HepG2 (cell line): ENCODE results near the gene GLIS1. TPM values are rescaled to one million over a fixed set of nuclear protein-coding genes. Genes with fewer than 3 reads are reported as not detected.

Experiments used
- ATAC-seq: fragments of 200-7000 bp; cut with Tn5 transposase; 3 replicates; pipeline ENCODE4 v1.9.1; 2020; ENCODE audit warnings: mild to moderate bottlenecking, moderate library complexity
- BruUV-seq: library from RNA; stranded (reverse); fragments of 400-500 nt; replicated peaks from 2 replicates; lab custom pipeline; 2021; lab: Mats Ljungman, UMichigan
- CTCF ChIA-PET: fragments of 300-600 bp; formaldehyde crosslinking; extraction: SDS; loops from one replicate; lab custom pipeline; 2021; ENCODE audit warnings: low total read pairs, inconsistent platforms, low intra/inter-chr PET ratio; lab: Yijun Ruan, JAX
- POLR2A ChIA-PET: fragments of 350-600 bp; sonication (Branson Sonifier 250); formaldehyde crosslinking; loops from one replicate; lab custom pipeline; 2020; ENCODE audit warnings: antibody characterized with exemption, inconsistent platforms; lab: Yijun Ruan, JAX
- DNase-seq: peaks from one replicate; pipeline ENCODE4 v3.0.0-alpha.2; 2015; ENCODE audit warnings: low spot score
- FAIRE-seq: peaks from 3 replicates; lab custom pipeline; 2011; peaks lifted over from hg19 to GRCh38; lab: Jason Lieb, UNC
- H2AFZ ChIP-seq: one replicate; pipeline ENCODE4 v1.6.1; 2011; ENCODE audit warnings: low read length, inconsistent platforms
- H3K27ac ChIP-seq: fragments of 300-600 bp; 3 replicates; pipeline ENCODE4 v1.8.0; 2011; ENCODE audit warnings: mixed run types, mild to moderate bottlenecking, mixed read lengths, low read length, inconsistent platforms; ENCODE audit not compliant: insufficient read depth; ENCODE audit errors: extremely low read length
- H3K27me3 ChIP-seq, 2 experiments: fragments of 200-600 bp in 1 of 2; 2 replicates in 1 of 2; 3 replicates in 1 of 2; pipeline versions ENCODE4 v1.6.0 to v1.8.0; 2011; ENCODE audit warnings: low read length in 2 of 2, mild to moderate bottlenecking in 2 of 2, moderate library complexity in 2 of 2, inconsistent platforms in 1 of 2; ENCODE audit not compliant: insufficient read depth in 2 of 2, control insufficient read depth in 1 of 2
- H3K36me3 ChIP-seq, 2 experiments: fragments of 200-600 bp in 1 of 2; replicated peaks in 1 of 2; 2 replicates in 1 of 2; 3 replicates in 1 of 2; pipeline versions ENCODE4 v1.5.1 to v1.8.0; 2011; ENCODE audit warnings: low read length in 2 of 2, inconsistent platforms in 1 of 2; ENCODE audit not compliant: insufficient read depth in 2 of 2, control insufficient read depth in 1 of 2
- H3K4me1 ChIP-seq: 2 replicates; pipeline ENCODE4 v1.5.1; 2012; ENCODE audit warnings: low read length, inconsistent platforms; ENCODE audit not compliant: insufficient read depth
- H3K4me2 ChIP-seq: 2 replicates; pipeline ENCODE4 v1.6.0; 2011; ENCODE audit warnings: low read depth, low read length, inconsistent platforms
- H3K4me3 ChIP-seq, 3 experiments: fragments of 200-600 bp in 1 of 3; sonication (generic), shearing (Covaris generic) in 1 of 3; replicated peaks in 1 of 3; 2 replicates each; pipeline ENCODE4 v1.5.1; 2011 to 2016; ENCODE audit warnings: low read length in 3 of 3, inconsistent platforms in 2 of 3, low read depth in 2 of 3, mild to moderate bottlenecking in 2 of 3, control low read depth in 1 of 3, mixed read lengths in 1 of 3; ENCODE audit not compliant: insufficient read depth in 1 of 3
- H3K79me2 ChIP-seq: one replicate; pipeline ENCODE4 v1.6.1; 2011; ENCODE audit warnings: low read length, inconsistent platforms; ENCODE audit not compliant: insufficient read depth
- H3K9ac ChIP-seq: 2 replicates; pipeline ENCODE4 v1.6.0; 2011; ENCODE audit warnings: mild to moderate bottlenecking, low read depth, low read length, inconsistent platforms; ENCODE audit not compliant: insufficient read depth
- H3K9me3 ChIP-seq: 2 replicates; pipeline ENCODE4 v1.5.1; 2012; ENCODE audit warnings: mild to moderate bottlenecking, low read length
- H4K20me1 ChIP-seq: 2 replicates; pipeline ENCODE4 v1.6.0; 2011; ENCODE audit warnings: inconsistent platforms, mild to moderate bottlenecking, low read length, moderate library complexity; ENCODE audit not compliant: insufficient read depth
- IRF2 ChIP-seq: IDR thresholded peaks from 2 replicates; pipeline ENCODE4 v1.6.1; 2018; ENCODE audit warnings: missing genetic modification reagents, missing compliant biosample characterization
- POLR2A ChIP-seq, 2 experiments: IDR thresholded peaks; 2 replicates each; pipeline ENCODE4 v1.6.1; 2011; ENCODE audit warnings: low read depth in 2 of 2, low read length in 2 of 2, mild to moderate bottlenecking in 1 of 2, moderate library complexity in 1 of 2; ENCODE audit not compliant: insufficient read depth in 1 of 2
- SRY ChIP-seq: sonication (generic); formaldehyde crosslinking; IDR thresholded peaks from 2 replicates; pipeline ENCODE4 v1.8.0; 2022; ENCODE audit warnings: mild to moderate bottlenecking, missing genetic modification reagents
- ZNF234 ChIP-seq: sonication (generic); formaldehyde crosslinking; conservative IDR thresholded peaks from 2 replicates; pipeline ENCODE4 v1.5.1; 2020; ENCODE audit warnings: mild to moderate bottlenecking, missing genetic modification reagents
- ZNF766 ChIP-seq: sonication (generic); formaldehyde crosslinking; IDR thresholded peaks from 2 replicates; pipeline ENCODE4 v1.5.0; 2020; ENCODE audit warnings: missing genetic modification reagents, borderline replicate concordance
- WGBS: methylation state at CpG from one replicate; pipeline ENCODE4 v1.1.6; 2017; ENCODE audit warnings: low lambda C conversion rate; 5-methylcytosine and 5-hydroxymethylcytosine counted together
- in situ Hi-C: cut with HindIII; loops from 2 replicates; pipeline ENCODE4 v1.10.0; 2017; ENCODE audit warnings: low pct_unique_long_range_greater_than_20kb; ENCODE audit not compliant: extremely low pct_ligation_motif_present
- intact Hi-C: fragments of 100-400 bp; cut with micrococcal nuclease; formaldehyde crosslinking; loops from one replicate; pipeline ENCODE4 v1.10.0; 2022; ENCODE audit not compliant: unreplicated experiment
- polyA plus RNA-seq, 8 experiments: library from polyadenylated mRNA; depleted of rRNA in 3 of 8; stranded (reverse) in 7 of 8; unstranded in 1 of 8; fragments of >200 nt; fragmentation: Illumina TruSeq in 4 of 8; extraction: Trizol in 4 of 8; gene quantifications; 2 replicates each; pipeline versions ENCODE4 v1.2.1 to v1.2.3, GENCODE V29; 2011 to 2016; ENCODE audit warnings: low read depth in 4 of 8, missing spikeins in 1 of 8, mixed read lengths in 1 of 8; ENCODE audit not compliant: insufficient read depth in 1 of 8
- total RNA-seq, 5 experiments: library from RNA; depleted of rRNA; stranded (reverse); fragments of >200 nt; fragmentation: Illumina TruSeq; extraction: Trizol; gene quantifications; 2 replicates each; pipeline ENCODE4 v1.2.3, GENCODE V29; 2016; ENCODE audit warnings: low read depth in 1 of 5
- TF ChIP-seq, protein P1 (sequence below): sonication (generic); formaldehyde crosslinking; IDR thresholded peaks from 2 replicates; pipeline ENCODE4 v1.5.0; 2020; ENCODE audit warnings: mild to moderate bottlenecking, missing genetic modification reagents, borderline replicate concordance
- TF ChIP-seq, protein P2 (sequence below): sonication (generic); formaldehyde crosslinking; conservative IDR thresholded peaks from 2 replicates; pipeline ENCODE4 v1.8.0; 2022; ENCODE audit warnings: low read depth, missing genetic modification reagents
- TF ChIP-seq, protein P3 (sequence below): fragments of 450-650 bp; IDR thresholded peaks from 2 replicates; pipeline ENCODE4 v1.6.1; 2016
- TF ChIP-seq, protein P4 (sequence below): sonication (generic); formaldehyde crosslinking; IDR thresholded peaks from 2 replicates; pipeline ENCODE4 v1.5.0; 2020; ENCODE audit warnings: mild to moderate bottlenecking, missing genetic modification reagents
- TF ChIP-seq, protein P5 (sequence below): sonication (generic); formaldehyde crosslinking; IDR thresholded peaks from 2 replicates; pipeline ENCODE4 v1.4.0; 2020; ENCODE audit warnings: missing genetic modification reagents

GLIS1 gene
- total and polyA plus RNA-seq, 2 of the 13 experiments (the other 11 are each of a cell fraction or from before 2014, with no cell fraction given) = 0.03 TPM; not detected in 1

DNA sequence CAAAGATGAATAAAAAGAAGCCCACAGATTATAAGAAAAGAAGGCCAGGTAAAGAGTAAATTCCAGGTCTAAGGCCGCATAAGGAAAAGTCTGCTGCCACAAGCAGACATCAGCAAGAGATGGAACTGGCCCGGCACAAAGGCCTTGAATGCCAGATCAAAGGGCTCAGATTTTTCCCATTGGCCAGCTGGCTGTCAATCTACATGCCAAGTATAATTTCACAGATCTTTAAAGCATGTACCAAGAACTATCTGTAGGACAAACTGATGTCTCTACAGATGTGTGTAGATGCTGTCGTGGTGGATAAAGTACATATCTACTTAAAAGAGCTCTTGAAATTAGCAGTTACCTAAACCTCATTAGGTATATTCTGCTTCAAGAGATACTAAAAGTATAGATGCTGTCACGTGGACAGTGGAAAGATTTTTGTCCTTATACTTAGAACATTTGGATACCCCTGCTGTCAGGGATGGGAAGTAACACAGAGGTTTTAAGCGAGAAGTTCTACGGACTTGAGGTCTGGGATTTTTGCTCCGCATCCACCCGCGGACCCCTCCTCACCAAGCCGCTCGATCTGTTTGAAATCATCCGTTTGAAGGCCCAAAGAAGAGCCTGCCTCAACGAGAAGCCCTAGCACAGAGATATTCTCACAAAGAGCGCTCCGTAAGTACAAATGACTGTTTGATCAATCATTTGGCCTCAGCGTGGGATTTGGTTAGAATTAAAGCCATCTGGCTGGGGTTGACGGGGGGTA, 10.1 kb downstream of the GLIS1 start (continued):
- TF ChIP-seq, protein P1, sequence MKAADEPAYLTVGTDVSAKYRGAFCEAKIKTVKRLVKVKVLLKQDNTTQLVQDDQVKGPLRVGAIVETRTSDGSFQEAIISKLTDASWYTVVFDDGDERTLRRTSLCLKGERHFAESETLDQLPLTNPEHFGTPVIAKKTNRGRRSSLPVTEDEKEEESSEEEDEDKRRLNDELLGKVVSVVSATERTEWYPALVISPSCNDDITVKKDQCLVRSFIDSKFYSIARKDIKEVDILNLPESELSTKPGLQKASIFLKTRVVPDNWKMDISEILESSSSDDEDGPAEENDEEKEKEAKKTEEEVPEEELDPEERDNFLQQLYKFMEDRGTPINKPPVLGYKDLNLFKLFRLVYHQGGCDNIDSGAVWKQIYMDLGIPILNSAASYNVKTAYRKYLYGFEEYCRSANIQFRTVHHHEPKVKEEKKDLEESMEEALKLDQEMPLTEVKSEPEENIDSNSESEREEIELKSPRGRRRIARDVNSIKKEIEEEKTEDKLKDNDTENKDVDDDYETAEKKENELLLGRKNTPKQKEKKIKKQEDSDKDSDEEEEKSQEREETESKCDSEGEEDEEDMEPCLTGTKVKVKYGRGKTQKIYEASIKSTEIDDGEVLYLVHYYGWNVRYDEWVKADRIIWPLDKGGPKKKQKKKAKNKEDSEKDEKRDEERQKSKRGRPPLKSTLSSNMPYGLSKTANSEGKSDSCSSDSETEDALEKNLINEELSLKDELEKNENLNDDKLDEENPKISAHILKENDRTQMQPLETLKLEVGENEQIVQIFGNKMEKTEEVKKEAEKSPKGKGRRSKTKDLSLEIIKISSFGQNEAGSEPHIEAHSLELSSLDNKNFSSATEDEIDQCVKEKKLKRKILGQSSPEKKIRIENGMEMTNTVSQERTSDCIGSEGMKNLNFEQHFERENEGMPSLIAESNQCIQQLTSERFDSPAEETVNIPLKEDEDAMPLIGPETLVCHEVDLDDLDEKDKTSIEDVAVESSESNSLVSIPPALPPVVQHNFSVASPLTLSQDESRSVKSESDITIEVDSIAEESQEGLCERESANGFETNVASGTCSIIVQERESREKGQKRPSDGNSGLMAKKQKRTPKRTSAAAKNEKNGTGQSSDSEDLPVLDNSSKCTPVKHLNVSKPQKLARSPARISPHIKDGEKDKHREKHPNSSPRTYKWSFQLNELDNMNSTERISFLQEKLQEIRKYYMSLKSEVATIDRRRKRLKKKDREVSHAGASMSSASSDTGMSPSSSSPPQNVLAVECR (CRISPR knock-in tag) = no peak
- no peak for TF ChIP-seq POLR2A (IDR thresholded peaks at IDR 0.05; ENCODE audit: insufficient read depth in 1 of 2, low read depth in 2 of 2, low read length in 2 of 2)
- TF ChIP-seq IRF2 (CRISPR knock-in tag) = no peak
- no peak for TF ChIP-seq ZNF766 (CRISPR knock-in tag)

DNA sequence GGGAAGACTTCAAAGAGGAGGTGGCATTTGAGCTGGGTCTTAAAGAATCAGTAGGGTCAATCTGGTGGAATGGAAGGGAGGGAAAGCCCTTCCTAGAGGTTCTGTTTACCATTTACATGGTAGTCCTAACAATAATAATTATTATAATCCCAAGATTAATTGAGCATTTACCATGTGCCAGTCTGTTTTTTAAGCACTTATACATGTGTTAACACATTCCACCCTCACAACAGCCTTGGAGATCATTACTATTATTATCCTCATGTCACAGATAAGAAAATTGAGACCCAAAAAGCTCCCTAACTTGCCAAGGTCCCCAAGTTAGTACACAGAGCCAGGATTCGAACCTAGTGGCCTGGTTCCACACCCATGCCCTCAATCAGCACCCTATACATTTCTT, 10.8 kb downstream of the GLIS1 start:
- intact Hi-C loops = no loop called here

More for the DNA sequence above, 10.8 kb downstream of the GLIS1 start:
- FAIRE-seq = no peak
- DNase-seq = no peak
- Histone ChIP-seq H3K4me3 (no peak overlapping the region), H3K79me2 (no peaks in the 10 kb centered on the region), H3K4me2 (no peak overlapping the region), H3K4me1 (no peaks in the 10 kb centered on the region), H3K9ac (no peak overlapping the region), H3K27ac (no peak overlapping the region), H2AFZ (no peak overlapping the region), H3K36me3 (no peaks in the 10 kb centered on the region), H4K20me1 (no peaks in the 10 kb centered on the region), H3K9me3 (no peaks in the 10 kb centered on the region), H3K27me3 (peaks cover 1 to 68% of the 10 kb centered on the region in 2 experiments; a peak in 3 of 5 replicates)
- in situ Hi-C loops = no loop called here
- POLR2A ChIA-PET = no interaction called here
- TF ChIP-seq, protein P2, sequence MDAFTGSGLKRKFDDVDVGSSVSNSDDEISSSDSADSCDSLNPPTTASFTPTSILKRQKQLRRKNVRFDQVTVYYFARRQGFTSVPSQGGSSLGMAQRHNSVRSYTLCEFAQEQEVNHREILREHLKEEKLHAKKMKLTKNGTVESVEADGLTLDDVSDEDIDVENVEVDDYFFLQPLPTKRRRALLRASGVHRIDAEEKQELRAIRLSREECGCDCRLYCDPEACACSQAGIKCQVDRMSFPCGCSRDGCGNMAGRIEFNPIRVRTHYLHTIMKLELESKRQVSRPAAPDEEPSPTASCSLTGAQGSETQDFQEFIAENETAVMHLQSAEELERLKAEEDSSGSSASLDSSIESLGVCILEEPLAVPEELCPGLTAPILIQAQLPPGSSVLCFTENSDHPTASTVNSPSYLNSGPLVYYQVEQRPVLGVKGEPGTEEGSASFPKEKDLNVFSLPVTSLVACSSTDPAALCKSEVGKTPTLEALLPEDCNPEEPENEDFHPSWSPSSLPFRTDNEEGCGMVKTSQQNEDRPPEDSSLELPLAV (CRISPR knock-in tag) = no peak
- TF ChIP-seq, protein P3, sequence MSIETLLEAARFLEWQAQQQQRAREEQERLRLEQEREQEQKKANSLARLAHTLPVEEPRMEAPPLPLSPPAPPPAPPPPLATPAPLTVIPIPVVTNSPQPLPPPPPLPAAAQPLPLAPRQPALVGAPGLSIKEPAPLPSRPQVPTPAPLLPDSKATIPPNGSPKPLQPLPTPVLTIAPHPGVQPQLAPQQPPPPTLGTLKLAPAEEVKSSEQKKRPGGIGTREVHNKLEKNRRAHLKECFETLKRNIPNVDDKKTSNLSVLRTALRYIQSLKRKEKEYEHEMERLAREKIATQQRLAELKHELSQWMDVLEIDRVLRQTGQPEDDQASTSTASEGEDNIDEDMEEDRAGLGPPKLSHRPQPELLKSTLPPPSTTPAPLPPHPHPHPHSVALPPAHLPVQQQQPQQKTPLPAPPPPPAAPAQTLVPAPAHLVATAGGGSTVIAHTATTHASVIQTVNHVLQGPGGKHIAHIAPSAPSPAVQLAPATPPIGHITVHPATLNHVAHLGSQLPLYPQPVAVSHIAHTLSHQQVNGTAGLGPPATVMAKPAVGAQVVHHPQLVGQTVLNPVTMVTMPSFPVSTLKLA = peak; percentile 84
- TF ChIP-seq, protein P4, sequence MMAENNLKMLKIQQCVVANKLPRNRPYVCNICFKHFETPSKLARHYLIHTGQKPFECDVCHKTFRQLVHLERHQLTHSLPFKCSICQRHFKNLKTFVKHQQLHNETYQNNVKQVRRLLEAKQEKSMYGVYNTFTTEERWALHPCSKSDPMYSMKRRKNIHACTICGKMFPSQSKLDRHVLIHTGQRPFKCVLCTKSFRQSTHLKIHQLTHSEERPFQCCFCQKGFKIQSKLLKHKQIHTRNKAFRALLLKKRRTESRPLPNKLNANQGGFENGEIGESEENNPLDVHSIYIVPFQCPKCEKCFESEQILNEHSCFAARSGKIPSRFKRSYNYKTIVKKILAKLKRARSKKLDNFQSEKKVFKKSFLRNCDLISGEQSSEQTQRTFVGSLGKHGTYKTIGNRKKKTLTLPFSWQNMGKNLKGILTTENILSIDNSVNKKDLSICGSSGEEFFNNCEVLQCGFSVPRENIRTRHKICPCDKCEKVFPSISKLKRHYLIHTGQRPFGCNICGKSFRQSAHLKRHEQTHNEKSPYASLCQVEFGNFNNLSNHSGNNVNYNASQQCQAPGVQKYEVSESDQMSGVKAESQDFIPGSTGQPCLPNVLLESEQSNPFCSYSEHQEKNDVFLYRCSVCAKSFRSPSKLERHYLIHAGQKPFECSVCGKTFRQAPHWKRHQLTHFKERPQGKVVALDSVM (CRISPR knock-in tag) = no peak
- TF ChIP-seq, protein P5, sequence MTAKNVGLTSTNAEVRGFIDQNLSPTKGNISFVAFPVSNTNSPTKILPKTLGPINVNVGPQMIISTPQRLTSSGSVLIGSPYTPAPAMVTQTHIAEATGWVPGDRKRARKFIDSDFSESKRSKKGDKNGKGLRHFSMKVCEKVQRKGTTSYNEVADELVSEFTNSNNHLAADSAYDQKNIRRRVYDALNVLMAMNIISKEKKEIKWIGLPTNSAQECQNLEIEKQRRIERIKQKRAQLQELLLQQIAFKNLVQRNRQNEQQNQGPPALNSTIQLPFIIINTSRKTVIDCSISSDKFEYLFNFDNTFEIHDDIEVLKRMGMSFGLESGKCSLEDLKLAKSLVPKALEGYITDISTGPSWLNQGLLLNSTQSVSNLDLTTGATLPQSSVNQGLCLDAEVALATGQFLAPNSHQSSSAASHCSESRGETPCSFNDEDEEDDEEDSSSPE = no peak
- TF ChIP-seq SRY (CRISPR knock-in tag) (no peak), ZNF234 (CRISPR knock-in tag) (no peak)
- no TSS peak for BruUV-seq
- 0% methylated on average over 1 of the region's 1 CpG for WGBS
- CTCF ChIA-PET = no interaction called here
- no peak for ATAC-seq
